ENCODE measurements around the gene PEX14. TPM values are rescaled to one million over a fixed set of nuclear protein-coding genes. Genes with fewer than 3 reads are reported as not detected.

PEX14 gene
- total RNA-seq, 1 donor from 2014 or later = 31.4 TPM

GRCh38 chr1:10644307-10645128, 169.8 kb downstream of the PEX14 start:
- no peak for DNase-seq (ENCODE audit: low spot score in 2 of 2, unreplicated experiment in 2 of 2)
- H3K27me3 Mint-ChIP-seq (ENCODE audit: low read depth) = peaks cover 18% of the 10 kb centered on the region

DNA sequence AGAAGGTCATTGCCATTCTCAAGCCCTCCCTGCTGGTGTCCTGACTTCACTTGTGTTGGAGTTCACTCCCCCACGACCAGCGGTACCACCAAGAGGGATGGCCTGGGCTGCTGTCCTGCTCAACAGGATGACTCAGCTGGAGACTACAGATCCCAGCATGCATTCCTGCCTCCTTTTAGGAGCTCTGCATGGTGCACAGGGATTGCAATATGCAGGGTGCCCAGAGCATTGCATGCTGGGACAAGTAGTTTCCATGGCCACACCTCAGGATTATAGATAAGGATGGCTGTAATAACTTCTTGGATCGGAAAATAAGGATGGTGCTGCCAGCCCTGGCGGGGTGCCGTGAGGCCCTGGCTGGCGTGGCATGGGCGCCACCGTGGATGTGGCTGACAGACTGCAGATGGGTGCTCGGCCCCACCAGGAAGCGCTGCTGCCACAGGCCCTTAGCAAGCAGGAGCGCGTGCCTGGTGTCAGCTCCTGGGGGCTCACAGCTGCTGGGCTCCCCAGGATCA, 171.7 kb downstream of the PEX14 start:
- H3K27ac Mint-ChIP-seq = no peak overlapping the region
- H3K4me1 Mint-ChIP-seq = peaks cover 6% of the 10 kb centered on the region
- H3K9me3 Mint-ChIP-seq = no peaks in the 10 kb centered on the region
- no peak for DNase-seq (ENCODE audit: low spot score in 2 of 2, unreplicated experiment in 2 of 2)
- no peaks in the 10 kb centered on the region for H3K36me3 Mint-ChIP-seq
- TF ChIP-seq, protein P1, sequence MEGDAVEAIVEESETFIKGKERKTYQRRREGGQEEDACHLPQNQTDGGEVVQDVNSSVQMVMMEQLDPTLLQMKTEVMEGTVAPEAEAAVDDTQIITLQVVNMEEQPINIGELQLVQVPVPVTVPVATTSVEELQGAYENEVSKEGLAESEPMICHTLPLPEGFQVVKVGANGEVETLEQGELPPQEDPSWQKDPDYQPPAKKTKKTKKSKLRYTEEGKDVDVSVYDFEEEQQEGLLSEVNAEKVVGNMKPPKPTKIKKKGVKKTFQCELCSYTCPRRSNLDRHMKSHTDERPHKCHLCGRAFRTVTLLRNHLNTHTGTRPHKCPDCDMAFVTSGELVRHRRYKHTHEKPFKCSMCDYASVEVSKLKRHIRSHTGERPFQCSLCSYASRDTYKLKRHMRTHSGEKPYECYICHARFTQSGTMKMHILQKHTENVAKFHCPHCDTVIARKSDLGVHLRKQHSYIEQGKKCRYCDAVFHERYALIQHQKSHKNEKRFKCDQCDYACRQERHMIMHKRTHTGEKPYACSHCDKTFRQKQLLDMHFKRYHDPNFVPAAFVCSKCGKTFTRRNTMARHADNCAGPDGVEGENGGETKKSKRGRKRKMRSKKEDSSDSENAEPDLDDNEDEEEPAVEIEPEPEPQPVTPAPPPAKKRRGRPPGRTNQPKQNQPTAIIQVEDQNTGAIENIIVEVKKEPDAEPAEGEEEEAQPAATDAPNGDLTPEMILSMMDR (IDR thresholded peaks at IDR 0.05; ENCODE audit: unreplicated experiment) = no peak
- H3K27me3 Mint-ChIP-seq (ENCODE audit: low read depth) = peaks cover 17% of the 10 kb centered on the region
- no peak overlapping the region for H3K4me3 Mint-ChIP-seq

More at GRCh38 chr1:10644307-10645128, 169.8 kb downstream of the PEX14 start:
- no peak overlapping the region for H3K27ac Mint-ChIP-seq
- H3K4me1 Mint-ChIP-seq = peaks cover 5% of the 10 kb centered on the region
- H3K9me3 Mint-ChIP-seq = no peaks in the 10 kb centered on the region
- TF ChIP-seq, protein P1 (IDR thresholded peaks at IDR 0.05; ENCODE audit: unreplicated experiment) = no peak
- no peaks in the 10 kb centered on the region for H3K36me3 Mint-ChIP-seq
- H3K4me3 Mint-ChIP-seq = no peak overlapping the region

- Mint-ChIP-seq H3K36me3 (no peaks in the 10 kb centered on the region), H3K4me3 (no peak overlapping the region), H3K27me3 (ENCODE audit: low read depth) (peaks cover 19% of the 10 kb centered on the region), H3K27ac (no peak overlapping the region), H3K4me1 (peaks cover 7% of the 10 kb centered on the region), H3K9me3 (no peaks in the 10 kb centered on the region)
- DNase-seq (ENCODE audit: low spot score in 2 of 2, unreplicated experiment in 2 of 2) = no peak
- TF ChIP-seq, protein P1 (IDR thresholded peaks at IDR 0.05; ENCODE audit: unreplicated experiment) = no peak
These were observed 172.8 kb downstream of the PEX14 start for GRCh38 chr1:10647414-10648170.

- Mint-ChIP-seq H3K36me3 (peaks cover 4% of the 10 kb centered on the region), H3K4me1 (peaks cover 7% of the 10 kb centered on the region), H3K27ac (no peak overlapping the region), H3K9me3 (no peaks in the 10 kb centered on the region), H3K4me3 (no peak overlapping the region), H3K27me3 (ENCODE audit: low read depth) (peaks cover 21% of the 10 kb centered on the region)
- DNase-seq (ENCODE audit: low spot score in 2 of 2, unreplicated experiment in 2 of 2) = no peak
- TF ChIP-seq, protein P1 (IDR thresholded peaks at IDR 0.05; ENCODE audit: unreplicated experiment) = no peak
These were observed 174.2 kb downstream of the PEX14 start for GRCh38 chr1:10648689-10649516.

- Mint-ChIP-seq H3K9me3 (no peaks in the 10 kb centered on the region), H3K27me3 (ENCODE audit: low read depth) (peaks cover 21% of the 10 kb centered on the region), H3K4me3 (no peak overlapping the region), H3K36me3 (peaks cover 5% of the 10 kb centered on the region), H3K4me1 (peaks cover 7% of the 10 kb centered on the region), H3K27ac (peak overlapping the region; percentile 39)
- no peak for DNase-seq (ENCODE audit: low spot score in 2 of 2, unreplicated experiment in 2 of 2)
- TF ChIP-seq, protein P1 (IDR thresholded peaks at IDR 0.05; ENCODE audit: unreplicated experiment) = no peak
These were observed 174.9 kb downstream of the PEX14 start for GRCh38 chr1:10649517-10650201.

Measured in mesothelial cell of epicardium (in vitro differentiated cells).